ENCODE measurements around the gene CDK14.

CDK14 gene

GRCh38 chr7:90951229-90951628 lies 355.1 kb downstream of the CDK14 start:
- no peak overlapping the region for H3K4me3 Mint-ChIP-seq
- no peak for TF ChIP-seq CTCF (IDR thresholded peaks at IDR 0.05; ENCODE audit: unreplicated experiment in 3 of 3)
- peaks cover 16% of the 10 kb centered on the region for H3K4me1 Mint-ChIP-seq
- no peaks in the 10 kb centered on the region for H3K9me3 Mint-ChIP-seq
- H3K27me3 Mint-ChIP-seq (ENCODE audit: low read depth), result no peaks in the 10 kb centered on the region
- peaks cover 6% of the 10 kb centered on the region for H3K36me3 Mint-ChIP-seq (ENCODE audit: low read depth)
- H3K27ac Mint-ChIP-seq, result no peak overlapping the region

GRCh38 chr7:90951986-90952954 lies 356.1 kb downstream of the CDK14 start:
- peak overlapping the region in 2 of 3 experiments; percentile 1 to 51 for H3K27ac Mint-ChIP-seq
- H3K27me3 Mint-ChIP-seq (ENCODE audit: low read depth), result no peaks in the 10 kb centered on the region
- peaks cover 9% of the 10 kb centered on the region for H3K36me3 Mint-ChIP-seq (ENCODE audit: low read depth)
- H3K4me3 Mint-ChIP-seq, result no peak overlapping the region
- peaks cover 16% of the 10 kb centered on the region for H3K4me1 Mint-ChIP-seq
- H3K9me3 Mint-ChIP-seq, result no peaks in the 10 kb centered on the region
- TF ChIP-seq CTCF (IDR thresholded peaks at IDR 0.05; ENCODE audit: unreplicated experiment in 3 of 3), result no peak

GRCh38 chr7:90955641-90956207 lies 359.6 kb downstream of the CDK14 start:
- Mint-ChIP-seq H3K4me3 (no peak overlapping the region), H3K4me1 (peaks cover 33% of the 10 kb centered on the region), H3K9me3 (no peaks in the 10 kb centered on the region), H3K27ac (peak overlapping the region in 2 of 3 experiments; percentile 13 to 63), H3K36me3 (ENCODE audit: low read depth) (peaks cover 13% of the 10 kb centered on the region), H3K27me3 (ENCODE audit: low read depth) (no peaks in the 10 kb centered on the region)
- no peak for TF ChIP-seq CTCF (IDR thresholded peaks at IDR 0.05; ENCODE audit: unreplicated experiment in 3 of 3)

GRCh38 chr7:90957883-90958282 lies 361.8 kb downstream of the CDK14 start:
- Mint-ChIP-seq H3K4me3 (no peak overlapping the region), H3K9me3 (no peaks in the 10 kb centered on the region), H3K4me1 (peaks cover 26% of the 10 kb centered on the region), H3K36me3 (ENCODE audit: low read depth) (peaks cover 13% of the 10 kb centered on the region), H3K27ac (peak overlapping the region in 1 of 3 experiments; percentile 28), H3K27me3 (ENCODE audit: low read depth) (no peaks in the 10 kb centered on the region)
- no peak for TF ChIP-seq CTCF (IDR thresholded peaks at IDR 0.05; ENCODE audit: unreplicated experiment in 3 of 3)

- peaks cover 26% of the 10 kb centered on the region for H3K4me1 Mint-ChIP-seq
- no peak for TF ChIP-seq CTCF (IDR thresholded peaks at IDR 0.05; ENCODE audit: unreplicated experiment in 3 of 3)
- no peaks in the 10 kb centered on the region for H3K9me3 Mint-ChIP-seq
- no peaks in the 10 kb centered on the region for H3K27me3 Mint-ChIP-seq (ENCODE audit: low read depth)
- no peak overlapping the region for H3K4me3 Mint-ChIP-seq
- peaks cover 13% of the 10 kb centered on the region for H3K36me3 Mint-ChIP-seq (ENCODE audit: low read depth)
- H3K27ac Mint-ChIP-seq, result peak overlapping the region; percentile 16 to 28 (median 26)
Observed at GRCh38 chr7:90958647-90959046, 362.5 kb downstream of the CDK14 start.

Measured in nephron (organoid).